ENCODE results near the gene TNFSF9. TPM values are rescaled to one million over a fixed set of nuclear protein-coding genes. Genes with fewer than 3 reads are reported as not detected.

TNFSF9 gene
- total and polyA plus RNA-seq, 2 of the 8 experiments (the other 6 are each of a cell fraction or from before 2014, with no cell fraction given) = 1.7 to 4.4 TPM

DNA sequence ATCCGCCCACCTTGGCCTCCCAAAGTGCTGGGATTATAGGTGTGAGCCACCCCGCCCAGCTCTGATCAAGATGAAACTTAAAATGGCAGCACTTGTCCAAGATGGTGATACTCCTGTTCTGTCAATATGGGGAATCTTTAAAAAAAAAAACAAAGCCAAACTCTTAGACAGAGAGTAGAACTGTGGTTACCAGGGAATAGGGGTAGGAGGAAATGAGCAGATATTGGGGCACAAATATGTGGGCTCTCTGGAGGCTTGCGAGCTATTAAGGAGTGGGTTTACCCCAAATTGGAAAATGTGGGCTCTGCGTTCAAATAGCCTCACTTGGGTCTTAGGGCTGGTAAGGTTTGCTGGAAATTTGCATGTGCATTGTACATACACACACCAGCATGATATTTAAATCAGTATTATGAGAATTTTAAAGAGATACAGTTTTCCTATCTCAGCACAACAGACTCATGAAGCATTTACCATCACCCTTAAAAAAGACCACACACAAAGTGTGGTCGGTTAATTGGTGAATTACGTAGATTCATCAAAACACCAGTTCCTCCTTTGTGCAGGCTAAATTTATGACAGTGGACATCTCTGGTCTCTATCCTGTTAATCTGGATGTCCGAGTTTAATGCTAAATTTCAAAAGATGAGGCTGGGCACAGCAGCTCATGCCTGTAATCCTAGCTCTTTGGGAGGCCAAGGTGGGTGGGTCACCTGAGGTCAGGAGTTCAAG is 48.8 kb downstream of the TNFSF9 start (continued):
- TF ChIP-seq ASH2L (IDR thresholded peaks at IDR 0.05; ENCODE audit: low read length) = no peak

All from H1 (cell line).